Activated CD4-positive, alpha-beta T cell treated with anti-CD3 and anti-CD28 coated beads, Interleukin-2, amount 50 U/mL, for 16 hours (primary cell): ENCODE measurements around the gene GZMM.

Source experiments
- DNase-seq: peaks from one replicate; pipeline ENCODE4 v3.0.0-alpha.2; 2020

GZMM gene

DNA sequence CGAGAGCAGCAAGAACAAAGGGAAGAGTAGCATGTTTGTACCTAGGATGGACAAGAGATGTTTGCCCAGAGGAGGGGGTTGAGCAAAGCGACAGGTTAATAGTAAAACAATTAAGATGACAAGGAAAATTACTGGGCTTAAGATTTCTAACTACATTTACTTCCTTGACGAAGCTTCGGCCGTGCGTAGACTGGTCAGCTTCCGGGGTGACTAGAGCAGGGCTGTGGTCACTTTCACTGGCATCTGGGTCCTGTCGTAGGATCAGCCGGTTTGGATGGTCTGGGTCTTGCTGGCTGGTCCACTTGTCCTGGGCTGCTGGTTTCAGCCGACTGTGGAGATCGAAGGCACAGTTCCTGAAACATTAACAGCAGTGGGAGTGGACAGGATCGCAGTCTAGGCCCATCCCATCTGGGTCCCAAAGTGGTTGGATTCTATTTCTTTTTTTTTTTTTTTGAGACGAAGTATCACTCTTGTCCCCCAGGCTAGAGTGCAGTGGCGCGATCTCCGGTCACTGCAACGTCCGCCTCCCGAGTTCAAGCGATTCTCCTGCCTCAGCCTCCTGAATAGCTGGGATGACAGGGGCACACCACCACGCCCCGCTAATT is 23.5 kb downstream of the GZMM start:
- DNase-seq: no peak

DNA sequence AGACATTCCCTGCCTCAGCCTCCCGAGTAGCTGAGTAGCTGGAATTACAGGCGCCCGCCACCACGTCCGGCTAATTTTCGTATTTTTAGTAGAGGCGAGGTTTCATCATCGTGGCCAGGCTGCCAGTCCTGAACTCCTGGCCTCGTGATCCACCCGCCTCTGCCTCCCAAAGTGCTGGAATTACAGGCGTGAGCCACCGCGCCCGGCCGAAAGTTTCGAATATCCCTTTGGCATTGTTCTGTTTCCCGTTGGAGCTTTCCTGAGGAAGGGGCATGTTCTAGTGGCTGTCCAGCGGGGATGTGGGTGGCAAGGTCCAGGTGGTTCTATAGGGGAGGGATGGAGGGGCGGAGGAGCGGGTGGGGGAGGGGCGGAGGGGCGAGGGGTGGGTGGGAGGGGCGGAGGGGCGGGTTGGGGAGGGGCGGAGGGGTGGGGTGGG is 26.4 kb downstream of the GZMM start:
- DNase-seq: no peak

DNA sequence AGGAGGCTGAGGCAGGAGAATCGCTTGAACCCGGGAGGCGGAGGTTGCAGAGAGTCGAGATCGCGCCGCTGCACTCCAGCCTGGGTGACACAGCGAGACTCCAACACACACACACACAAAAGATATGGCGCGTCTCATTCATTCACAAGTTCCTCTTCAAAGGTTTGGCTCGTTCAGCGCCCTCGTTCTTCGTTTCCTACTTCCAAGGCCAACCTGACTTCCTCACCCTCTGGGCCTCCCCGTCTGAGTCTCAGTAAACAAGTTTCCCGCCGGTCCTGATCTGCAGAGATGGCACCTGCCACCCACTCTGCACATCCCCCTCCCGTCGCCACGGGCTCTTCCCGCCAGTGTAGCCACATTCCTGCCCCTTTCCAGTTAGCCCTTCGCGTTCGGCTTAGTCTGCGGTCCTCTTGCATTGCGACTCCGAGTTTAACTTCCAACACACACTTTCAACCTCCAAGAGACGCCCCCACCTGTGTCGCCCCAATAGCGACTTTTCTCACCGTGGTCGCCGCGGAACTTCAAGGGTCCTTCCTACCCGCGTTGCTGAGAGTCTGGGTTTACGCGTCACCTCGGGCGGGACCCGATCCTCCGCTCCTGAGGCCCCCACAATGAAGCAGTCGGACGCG is 27.2 kb downstream of the GZMM start:
- DNase-seq: peak; percentile 61

DNA sequence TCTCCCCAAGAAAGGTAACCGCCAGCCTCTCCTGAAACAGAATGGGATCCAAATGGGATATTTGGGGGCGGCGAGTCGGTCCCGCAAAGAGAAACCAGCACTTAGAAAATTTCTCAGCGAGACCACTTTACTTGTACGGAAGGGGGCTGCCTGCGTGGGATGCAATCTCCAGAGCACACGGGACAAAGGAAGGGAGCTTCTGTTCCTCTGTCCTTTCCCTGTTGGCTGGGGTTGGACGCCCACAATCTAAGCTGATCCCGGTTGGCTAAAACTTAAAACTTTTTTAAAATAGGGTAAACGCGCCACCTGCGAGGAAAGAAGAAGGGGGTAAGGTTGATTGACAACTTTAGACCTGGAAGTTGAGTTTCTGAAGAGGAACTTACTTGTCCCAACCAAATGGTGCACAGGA is 27.7 kb downstream of the GZMM start:
- DNase-seq: peak; percentile 39

DNA sequence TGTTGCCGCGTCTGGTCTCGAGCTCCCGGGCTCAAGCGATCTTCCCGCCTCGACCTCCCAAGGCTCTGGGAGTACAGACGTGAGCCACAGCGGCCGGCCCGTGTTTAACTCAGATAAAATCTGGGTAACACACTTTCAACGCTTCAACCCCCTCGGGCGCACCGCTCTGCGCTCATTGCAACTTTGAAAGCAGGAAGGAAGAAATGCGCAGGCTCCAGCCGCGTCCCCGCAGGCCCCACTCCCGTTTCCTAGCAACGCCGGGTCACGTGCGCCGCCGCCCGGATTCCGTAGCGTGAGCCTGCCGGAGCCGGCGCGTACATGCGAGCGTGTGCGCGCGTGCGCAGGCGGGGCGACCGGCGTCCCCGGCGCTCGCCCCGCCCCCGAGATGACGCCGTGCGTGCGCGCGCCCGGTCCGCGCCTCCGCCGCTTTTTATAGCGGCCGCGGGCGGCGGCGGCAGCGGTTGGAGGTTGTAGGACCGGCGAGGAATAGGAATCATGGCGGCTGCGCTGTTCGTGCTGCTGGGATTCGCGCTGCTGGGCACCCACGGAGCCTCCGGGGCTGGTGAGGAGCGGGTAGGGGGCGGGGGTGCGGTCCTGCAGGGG is 28.4 kb downstream of the GZMM start, which contains the start of gene BSG:
Gene BSG, plus strand, starts transcription at position 457 of the 603 bp plus-strand sequence. Its CDS starts 39 bp downstream, at position 496.
- DNase-seq: peak; percentile 98

DNA sequence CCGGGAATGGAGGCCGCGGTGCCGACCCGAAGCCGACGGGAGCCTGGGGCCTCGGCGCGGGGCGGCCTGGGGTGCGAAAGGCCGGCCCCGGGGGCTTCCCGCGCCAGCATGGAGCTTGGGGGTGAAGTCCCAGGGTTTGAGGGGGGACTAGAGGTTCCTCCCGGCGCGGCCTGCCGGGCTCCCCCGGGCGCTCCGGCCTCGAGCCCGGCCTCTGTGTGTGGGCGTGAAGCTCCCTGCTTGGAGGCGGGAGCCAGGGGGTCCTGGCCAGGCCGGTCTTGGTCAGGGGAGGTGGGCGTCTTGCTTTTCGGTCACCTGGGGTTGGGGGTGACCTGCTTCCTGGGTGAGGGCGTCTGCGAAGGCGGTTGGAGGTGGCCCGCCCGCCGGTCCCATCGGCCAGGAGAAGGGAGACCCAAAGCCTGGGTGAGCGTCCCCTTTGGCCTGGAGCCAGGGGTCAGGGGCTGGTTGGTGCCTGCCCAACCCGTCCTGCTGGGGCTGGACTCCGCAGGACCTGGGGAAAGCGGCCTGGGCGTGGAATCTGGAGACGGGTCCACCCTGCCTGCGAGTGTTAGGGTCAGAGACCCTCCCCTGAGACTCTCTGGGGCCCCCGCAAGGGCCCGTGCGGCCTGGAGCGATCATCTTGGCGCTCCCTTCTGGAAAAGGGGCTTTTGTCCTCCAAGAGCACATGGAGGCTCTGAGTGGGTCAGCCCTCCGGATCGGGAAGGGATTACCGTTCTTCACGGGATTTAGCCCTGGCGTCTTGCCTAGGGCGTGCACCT is 29.1 kb downstream of the GZMM start:
- no peak for DNase-seq

DNA sequence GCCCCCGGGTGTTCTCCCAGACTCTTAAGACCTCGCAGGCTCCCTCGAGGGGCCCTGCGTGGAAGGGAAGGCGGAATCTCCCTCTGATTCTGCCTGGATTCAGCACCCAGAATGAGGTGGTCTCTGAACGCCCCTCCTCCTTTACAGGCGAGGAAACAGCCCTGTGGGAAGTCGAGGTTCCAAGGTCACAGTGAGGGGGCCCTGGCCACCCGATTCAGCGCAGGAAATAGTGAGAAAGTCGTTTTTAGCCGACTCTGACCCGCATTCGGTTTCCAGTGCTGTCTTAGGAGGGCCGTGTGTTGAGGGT is 29.6 kb downstream of the GZMM start:
- no peak for DNase-seq

DNA sequence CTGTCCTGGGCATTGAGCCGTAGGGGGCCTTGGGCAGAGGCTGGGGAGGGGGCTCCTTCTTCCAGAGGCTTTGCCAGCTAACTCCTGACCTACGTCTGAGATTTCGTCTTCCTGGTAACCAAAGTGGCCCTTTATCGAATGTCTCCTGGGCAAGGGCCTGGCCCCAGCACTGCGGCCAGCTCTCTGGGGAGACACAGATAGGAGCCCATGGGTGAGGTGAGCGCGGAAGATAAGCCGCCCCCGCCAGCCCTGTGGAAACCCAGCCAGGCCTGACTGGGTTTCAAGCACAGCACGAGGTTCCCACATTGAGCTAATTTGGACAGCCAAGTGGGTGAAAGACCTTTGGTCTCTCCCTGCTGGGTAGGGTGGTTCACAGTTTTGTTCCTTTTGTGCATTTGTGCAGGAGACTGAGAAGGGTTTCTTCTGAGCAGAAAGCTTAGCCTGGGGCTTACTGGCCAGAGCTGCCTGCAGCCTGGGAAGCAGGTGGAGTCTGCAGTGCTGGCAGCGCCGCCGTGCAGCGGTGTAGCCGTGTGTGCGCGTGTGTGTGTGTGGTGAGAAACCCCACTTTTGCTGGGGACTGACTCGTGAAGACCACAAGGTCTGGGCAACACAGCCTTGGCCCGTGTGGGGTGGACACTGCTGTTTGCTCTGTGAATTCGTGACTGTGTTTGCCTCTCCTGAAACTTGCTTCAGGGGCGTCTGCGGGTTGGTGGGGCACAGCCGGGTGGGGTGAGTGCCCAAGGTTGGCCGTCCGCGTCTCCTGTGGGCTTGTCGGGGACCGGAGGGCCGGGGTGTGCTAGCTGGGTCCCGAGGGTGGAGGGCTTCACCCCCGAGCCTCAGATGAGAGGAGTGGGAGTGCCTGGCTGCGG is 31.0 kb downstream of the GZMM start:
- DNase-seq: no peak

DNA sequence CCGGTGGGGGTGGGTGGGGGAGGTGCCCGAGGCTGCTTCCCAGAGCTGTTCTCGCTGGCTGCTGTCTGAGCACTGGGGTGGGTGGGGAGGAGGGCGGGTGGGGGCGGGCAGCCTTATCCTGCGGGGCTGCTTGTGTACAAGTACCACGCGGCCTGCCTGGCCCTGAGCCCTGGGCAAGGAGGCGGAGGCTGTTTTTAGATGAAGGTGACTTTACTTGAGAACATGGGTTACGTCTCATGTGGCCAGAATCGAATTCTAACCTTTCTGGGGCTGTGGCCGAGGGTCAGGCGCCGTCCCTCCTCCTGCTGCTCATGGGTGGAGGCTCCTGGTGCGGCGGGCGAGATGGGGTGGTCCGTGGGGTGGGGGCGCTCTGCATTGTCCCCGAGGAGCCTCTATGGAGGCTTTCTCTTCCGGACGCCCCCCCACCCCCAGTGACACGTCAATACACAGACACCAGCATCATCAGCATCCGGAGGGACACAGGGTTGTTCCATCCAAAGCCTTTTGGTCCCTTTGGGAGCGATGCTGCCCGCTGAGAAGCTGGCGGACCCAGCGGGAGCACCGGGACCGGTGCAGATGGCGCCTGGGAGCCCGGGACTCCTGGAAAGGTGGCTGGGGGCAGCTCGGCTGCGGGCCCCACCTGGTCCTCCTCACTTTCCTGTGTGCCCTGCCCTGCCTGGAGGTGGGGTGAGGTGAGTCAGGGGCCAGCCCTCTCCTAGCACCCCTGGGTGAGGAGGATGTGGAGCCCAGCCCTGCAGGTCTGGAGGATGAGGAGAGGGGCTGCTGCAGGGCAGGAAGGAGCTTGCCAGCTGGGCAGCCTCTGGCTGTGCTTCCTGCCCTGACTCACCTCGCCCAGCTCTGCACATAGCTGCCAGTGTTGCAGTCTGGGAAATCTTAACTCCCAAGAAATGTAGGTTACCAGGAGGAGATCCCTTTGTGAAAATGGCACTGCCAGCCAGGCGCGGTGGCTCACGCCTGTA is 32.0 kb downstream of the GZMM start:
- DNase-seq: no peak

DNA sequence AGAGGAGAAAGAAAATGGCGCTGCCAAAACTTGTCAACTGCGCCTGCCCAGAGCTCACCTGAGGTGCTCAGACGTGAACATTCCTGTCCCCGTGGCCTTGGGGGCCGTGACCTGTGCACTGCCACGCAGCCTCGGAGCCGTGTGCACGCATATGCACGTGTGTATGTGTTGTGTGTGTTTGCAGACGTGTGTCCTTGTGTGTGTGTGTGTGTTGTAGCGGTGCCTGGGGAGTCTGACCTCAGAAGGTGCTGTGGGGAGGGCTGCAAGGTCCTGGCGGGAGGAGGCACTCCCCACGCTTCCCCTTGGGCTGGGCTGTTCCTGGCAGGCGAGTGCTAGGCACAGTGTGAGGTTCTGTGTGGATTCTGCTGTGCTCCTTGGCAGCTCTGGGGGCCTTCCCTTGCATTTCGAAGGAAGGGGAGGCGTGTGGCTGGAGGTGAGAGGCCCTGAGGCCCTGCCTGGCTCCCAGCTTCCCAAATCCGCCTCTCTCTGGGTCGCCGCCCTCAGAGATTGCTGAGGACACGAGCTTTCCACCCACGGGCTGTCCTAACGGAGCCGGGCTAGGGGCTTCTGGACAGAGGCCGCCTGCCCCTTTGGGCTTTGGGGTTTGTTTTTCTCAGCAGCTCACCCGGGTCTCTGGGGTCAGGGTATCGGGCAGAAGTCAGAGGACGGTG is 33.0 kb downstream of the GZMM start:
- no peak for DNase-seq

DNA sequence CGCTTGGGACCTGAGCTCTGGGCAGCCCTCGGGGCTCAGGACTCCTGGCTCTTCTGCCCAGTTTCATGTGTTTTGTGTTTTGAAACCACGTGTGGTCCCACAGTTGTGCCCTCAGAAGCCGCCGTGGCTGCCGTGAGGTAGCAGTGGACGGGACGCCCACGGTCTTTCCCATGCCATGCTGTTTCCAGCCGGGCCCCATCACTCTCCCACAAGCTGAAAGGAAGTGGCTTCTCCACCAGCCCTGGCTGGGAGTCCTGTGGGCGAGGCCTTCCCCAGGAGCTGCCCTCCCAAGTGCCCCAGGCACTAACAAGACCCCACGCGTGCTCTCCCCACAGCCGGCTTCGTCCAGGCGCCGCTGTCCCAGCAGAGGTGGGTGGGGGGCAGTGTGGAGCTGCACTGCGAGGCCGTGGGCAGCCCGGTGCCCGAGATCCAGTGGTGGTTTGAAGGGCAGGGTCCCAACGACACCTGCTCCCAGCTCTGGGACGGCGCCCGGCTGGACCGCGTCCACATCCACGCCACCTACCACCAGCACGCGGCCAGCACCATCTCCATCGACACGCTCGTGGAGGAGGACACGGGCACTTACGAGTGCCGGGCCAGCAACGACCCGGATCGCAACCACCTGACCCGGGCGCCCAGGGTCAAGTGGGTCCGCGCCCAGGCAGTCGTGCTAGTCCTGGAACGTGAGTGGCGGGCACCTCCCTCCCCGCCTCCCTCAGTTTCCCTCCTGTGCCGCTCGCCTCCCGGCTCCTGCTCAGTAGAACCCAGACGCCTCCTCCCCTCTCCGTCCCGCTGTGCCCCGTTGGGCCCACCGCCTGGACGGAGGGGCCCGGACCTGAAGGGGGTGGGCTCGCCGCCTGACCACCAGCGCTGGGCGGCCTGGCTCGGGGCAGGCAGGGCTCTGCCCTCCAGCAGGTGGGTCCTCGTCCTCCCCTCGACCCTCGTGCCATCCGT is 33.9 kb downstream of the GZMM start:
- no peak for DNase-seq

DNA sequence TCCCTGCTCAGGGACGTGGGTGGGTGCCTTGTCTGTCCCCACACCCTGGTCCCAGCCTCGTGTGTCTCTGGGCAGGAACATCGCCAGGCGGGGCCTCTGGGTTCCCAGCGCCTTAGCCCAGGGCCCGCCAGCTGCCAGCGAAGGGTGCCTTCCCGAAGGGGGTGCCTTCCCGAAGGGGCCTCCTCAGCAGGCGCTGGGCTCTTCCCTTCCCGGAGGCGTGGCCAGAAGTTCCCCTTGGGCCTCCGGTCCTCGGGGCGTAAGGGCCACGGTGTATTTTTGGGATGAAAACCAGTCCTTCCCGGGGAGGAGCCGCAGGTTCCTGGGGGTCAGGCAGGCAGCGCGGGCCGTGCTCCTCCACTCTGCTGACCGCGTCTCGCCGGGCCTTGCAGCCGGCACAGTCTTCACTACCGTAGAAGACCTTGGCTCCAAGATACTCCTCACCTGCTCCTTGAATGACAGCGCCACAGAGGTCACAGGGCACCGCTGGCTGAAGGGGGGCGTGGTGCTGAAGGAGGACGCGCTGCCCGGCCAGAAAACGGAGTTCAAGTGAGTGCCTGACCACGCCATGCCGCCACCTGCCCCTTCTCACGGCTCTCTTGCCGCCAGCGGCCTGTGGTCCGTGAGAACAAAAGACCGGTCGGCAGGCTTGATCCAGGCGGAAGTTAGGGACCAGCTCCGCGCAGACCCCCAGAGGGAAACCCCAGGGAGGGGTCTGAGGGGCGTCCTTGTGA is 35.4 kb downstream of the GZMM start:
- DNase-seq: no peak

DNA sequence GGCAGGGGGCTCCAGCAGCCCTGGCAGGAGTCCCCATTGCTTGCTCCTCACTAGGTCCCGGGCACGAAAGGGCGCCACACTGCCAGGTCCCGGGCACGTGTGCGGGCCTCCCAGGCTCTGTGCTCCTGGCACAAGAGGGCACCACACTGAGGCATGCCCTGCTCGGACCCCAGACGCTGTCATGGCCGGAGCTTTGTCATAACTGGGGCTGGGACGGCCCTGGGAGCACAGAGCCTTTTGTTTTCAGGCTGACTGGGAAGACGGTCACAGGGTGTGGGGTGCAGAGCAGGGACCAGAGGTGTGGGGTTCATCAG is 35.9 kb downstream of the GZMM start:
- no peak for DNase-seq

DNA sequence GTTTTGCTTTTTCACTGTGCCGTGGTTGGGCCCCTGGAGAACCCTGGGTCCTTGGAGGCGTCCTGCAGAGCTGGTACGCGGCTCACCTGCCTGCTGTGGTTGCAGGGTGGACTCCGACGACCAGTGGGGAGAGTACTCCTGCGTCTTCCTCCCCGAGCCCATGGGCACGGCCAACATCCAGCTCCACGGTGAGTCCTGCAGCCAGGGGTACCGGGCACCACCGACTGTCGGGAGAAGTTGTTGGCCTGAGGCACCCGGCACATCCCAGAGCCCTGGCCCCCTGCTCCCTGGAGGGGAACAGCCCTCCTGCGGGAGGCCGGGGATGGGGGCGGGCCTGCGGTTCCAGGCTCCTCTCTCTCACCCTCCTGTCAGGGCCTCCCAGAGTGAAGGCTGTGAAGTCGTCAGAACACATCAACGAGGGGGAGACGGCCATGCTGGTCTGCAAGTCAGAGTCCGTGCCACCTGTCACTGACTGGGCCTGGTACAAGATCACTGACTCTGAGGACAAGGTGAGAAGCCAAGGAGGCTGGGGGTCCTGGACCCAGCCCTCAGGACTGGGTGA is 36.5 kb downstream of the GZMM start:
- DNase-seq: no peak

DNA sequence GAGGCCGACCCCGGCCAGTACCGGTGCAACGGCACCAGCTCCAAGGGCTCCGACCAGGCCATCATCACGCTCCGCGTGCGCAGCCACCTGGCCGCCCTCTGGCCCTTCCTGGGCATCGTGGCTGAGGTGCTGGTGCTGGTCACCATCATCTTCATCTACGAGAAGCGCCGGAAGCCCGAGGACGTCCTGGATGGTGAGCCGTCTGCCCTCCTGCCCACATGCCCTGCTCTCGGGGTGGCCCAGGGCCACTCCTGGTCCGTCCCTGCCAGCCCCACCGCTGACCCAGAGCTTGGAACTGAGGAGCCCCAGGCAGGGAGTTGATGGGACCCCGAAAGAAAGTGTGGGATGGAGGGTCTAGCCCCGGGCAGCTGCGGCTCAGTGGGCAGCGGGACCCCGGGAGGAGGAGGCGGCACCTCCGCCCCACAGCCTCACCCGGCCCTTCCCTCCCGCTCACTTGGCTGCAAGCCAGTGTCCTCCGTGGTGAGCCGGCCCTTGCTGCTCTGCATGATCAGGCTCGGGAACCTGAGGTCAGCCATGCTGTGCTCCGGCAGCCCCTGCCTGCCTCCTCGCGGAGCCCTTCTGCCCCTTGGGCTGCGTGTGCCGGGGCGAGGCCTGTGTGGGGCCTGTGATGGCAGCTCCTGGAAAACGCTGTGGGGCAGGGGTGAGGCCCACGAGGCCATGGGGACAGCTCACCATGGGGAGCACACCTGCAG is 37.7 kb downstream of the GZMM start:
- no peak for DNase-seq

DNA sequence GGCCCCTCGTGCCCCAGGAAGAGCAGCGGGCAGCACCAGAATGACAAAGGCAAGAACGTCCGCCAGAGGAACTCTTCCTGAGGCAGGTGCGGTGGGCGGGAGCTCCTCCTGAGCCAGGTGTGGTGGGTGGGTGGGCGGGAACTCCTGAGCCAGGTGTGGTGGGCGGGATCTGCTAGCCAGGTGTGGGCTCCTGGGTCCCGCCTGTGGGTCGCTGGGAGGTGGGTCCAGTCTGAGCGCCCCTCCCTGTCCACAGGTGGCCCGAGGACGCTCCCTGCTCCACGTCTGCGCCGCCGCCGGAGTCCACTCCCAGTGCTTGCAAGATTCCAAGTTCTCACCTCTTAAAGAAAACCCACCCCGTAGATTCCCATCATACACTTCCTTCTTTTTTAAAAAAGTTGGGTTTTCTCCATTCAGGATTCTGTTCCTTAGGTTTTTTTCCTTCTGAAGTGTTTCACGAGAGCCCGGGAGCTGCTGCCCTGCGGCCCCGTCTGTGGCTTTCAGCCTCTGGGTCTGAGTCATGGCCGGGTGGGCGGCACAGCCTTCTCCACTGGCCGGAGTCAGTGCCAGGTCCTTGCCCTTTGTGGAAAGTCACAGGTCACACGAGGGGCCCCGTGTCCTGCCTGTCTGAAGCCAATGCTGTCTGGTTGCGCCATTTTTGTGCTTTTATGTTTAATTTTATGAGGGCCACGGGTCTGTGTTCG is 38.8 kb downstream of the GZMM start:
- DNase-seq: no peak

DNA sequence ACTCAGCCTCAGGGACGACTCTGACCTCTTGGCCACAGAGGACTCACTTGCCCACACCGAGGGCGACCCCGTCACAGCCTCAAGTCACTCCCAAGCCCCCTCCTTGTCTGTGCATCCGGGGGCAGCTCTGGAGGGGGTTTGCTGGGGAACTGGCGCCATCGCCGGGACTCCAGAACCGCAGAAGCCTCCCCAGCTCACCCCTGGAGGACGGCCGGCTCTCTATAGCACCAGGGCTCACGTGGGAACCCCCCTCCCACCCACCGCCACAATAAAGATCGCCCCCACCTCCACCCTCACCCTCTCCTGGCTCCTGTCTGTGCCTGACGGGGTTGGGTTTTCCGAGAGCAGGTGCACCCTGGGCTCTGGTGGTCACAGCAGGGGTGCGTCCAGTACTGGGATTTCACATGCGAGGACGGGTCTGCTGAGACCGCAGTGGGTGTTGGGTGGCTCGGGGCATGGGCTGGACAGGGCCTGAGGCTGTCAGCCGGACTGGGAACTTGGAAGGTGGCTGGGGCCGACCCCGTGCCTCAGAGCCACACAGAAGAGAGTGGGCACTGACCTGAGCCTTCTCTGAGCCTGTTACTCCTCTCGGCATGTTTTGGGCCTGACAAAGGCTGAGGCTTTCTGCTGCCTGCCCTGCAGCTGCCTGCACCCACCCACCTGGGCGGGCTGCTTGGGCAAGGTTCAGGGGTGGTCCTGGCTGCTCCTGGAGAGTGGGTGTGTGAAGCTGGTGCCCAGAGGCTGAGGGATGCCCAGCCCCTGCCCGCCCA is 39.5 kb downstream of the GZMM start:
- DNase-seq: no peak
